GM19324 (cell line): Measurements from ENCODE around the gene HDGF.

Experiments
- ATAC-seq: cut with Tn5 transposase; IDR thresholded peaks from one replicate; pipeline ENCODE4 v1.9.1; 2021; ENCODE audit warnings: mild to moderate bottlenecking, moderate library complexity; ENCODE audit not compliant: unreplicated experiment, low FRiP score

Gene HDGF

DNA sequence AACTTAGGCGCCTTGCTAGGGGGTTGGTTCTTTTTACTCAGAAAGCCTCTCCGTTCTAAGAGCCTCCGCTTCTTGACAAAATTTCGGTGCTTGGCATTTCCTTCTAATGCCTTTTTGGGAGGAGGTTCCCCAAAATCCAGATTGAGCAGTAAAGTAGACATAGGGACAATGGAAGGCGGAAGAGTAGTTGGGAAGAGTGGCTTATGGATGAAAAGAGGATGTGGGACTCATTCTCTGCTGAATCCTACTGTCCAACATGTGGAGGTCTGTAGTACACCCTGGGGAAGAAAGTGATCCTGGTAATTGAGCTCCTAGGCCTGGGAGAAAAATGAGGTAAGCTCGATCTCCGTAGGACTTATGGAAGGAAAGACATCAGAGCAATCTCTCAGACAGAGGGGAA lies 24.0 kb downstream of the HDGF start:
- no peak for ATAC-seq

GRCh38 chr1:156726549-156727226 lies 24.8 kb downstream of the HDGF start:
- ATAC-seq: no peak

DNA sequence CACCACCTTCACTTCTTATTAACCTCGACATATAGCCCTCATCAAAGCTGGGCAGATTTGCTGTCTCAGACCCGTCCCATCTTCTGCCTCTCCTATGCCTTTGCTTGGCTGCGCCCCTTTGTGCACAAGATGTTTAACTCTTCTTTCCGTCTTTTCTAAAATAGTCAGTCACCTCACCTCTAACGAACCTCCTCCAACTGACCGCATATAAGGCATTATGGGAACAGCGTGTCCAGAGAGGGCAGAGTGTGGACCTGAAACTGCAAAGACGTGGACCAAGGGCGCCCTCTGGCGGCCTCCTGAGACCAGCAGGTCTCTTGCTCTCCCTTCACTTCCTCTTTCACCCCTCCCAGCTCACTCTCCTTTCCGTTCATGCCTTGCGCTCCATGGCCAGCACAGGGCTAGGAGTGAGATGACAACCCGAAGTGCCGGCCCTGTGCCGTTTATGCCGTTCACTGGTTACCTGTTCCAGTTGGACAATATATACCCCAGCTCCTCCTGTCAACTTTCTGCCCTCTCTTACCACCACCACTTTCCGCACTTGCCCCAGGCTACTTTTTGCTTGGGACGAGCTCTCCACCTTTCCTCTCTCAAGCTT lies 25.7 kb downstream of the HDGF start:
- ATAC-seq: peak; percentile 26

DNA sequence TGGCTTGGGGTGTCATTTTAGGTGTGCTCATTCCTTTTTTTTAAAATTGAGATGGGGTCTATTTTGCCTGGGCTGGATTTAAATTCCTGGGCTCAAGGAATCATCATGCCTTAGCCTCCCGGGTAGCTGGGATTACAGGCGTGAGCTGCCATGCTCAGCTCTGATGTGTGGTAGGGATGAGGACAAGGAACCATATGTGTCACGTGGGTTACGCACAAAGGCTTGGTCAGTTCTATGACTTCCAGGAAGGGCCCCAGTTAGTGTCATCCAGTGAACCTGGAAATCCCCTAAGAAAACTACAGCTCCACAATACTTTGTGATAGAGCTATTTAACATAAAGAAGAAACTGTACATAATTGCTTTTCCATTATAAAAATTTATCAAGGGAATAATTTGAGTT lies 29.9 kb downstream of the HDGF start:
- no peak for ATAC-seq

GRCh38 chr1:156721131-156721530 lies 30.3 kb downstream of the HDGF start:
- ATAC-seq: no peak

DNA sequence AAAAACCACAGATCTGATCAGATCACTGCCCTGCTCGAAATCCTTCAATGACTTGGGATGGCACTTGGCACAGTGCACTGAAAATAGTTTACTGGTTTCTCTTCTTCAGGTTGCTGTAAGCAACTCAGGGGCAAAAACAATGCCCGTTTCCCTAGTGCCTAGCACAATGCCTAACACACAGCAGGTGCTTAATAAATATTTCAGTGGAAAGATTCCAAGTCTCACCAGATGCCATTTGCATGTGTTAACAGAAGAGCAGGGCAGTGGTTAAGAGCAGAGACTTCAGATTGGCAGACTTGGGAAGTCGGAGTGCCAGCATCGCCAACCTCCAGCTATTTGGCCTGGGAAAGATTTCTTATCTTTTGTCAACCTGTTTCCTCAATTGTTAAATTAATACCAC lies 34.1 kb downstream of the HDGF start:
- no peak for ATAC-seq

DNA sequence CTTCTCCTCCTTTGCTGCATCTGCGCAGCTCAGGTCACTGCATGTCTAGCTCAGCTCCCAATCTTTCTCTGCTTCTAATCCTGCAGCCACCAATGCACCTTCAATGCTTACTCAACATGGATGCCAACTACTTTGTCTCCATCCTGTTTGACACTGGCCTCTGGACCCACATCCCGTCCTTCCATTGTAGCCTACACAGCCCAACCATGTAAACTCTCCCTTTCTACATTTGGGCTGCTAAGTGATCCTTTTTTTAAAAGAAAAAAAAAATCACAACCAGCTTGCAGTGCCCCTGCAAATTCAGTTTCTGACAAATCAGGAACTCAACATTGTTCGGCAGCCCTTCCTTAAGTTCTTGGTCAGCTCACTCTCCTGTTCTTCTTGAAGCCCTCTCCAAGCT lies 36.6 kb downstream of the HDGF start:
- ATAC-seq: no peak

DNA sequence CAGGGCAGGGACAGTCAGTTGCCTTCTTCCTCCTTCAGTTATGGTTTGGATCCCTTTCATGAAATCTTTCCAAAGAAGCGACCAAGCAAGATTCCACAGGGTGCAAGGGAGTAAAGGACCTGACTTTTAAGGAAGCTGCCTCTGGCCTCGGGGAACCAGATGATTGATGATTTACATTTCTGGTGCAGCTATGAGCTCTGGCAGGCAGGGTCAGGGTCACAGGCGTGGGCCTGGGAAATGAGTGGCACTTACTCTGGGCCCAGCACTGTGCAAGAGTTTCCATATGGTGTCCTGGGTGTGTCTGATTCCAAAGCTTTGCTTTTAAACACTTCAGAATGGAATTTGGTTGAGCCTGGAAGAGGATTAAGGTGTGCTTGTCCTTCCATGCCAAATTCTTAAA lies 38.8 kb downstream of the HDGF start:
- ATAC-seq: no peak

DNA sequence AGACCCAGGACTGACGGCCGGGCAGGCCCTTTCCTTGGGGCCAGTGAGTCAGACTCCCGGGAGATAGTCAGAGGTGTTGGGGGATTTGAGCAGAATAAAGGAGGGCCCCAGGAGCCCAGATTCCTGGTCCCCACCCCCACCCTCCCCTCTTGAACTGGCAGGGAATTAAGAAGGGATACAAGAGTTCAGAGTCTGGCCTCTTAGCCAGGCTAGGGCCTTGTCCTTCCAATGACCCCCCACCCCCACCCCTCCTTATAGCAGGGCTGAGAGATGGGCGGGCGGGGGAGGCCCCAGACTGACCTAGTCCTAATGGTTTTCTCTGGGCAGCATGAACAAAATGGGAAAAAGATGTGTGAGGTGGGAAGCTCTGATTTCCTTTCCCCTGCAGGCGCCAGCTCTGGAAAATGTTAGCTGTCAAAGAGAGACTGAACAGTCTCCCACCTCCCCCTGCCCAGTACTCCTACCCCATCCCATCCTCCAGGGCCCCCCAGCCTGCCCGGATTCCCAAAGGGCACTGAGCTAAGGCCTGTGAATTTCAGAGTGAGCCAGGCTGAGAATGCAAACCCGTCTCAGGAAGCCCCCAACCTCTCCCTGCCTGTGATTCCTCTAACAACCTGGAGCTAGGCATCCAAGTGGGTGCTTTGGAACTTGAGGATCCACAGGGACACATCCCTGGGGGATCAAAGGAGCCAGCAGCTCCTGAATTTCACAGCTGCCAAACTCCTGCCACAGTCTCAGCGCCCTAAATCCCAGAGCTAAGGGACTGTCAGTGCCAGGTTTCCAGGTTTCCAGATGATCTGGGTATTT lies 40.3 kb downstream of the HDGF start:
- no peak for ATAC-seq

DNA sequence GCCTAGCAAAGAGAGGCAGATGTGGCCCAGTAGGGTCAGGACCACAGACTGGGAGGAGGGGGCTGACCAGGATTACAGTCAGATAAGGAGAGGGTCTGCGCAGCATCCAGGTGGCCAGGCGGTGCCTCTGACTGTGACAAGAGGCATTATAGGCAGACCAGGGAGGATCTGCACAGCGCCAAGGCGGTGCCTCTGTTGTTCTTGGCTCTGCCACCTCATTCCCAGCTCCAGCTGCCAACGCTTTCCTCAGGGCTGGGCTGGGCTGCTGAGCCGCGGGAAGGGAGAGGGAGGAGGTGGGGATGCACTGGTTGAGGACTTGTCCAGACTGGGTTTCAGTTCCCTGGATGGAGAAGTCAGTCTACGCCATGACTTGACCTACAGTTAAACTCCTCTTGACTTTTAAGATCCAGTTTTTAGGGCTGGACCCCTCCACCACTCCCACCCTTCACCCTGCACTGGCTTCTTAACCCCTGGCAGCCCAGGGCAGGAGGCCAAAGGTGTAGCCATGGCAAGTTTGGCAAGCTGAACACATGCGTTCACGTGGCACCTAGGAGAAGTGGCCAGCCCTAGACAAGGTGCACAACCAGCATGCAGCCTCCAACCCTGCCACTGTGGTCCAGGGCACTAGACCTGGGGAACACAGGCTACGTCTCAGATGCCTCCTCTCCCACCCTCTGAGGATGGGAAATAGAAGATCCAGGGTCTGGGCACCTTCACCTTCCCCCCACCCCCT lies 41.6 kb downstream of the HDGF start:
- no peak for ATAC-seq

- ATAC-seq: no peak
Measured at GRCh38 chr1:156709031-156709430, 42.4 kb downstream of the HDGF start.

GRCh38 chr1:156708218-156708661 lies 43.2 kb downstream of the HDGF start:
- no peak for ATAC-seq

DNA sequence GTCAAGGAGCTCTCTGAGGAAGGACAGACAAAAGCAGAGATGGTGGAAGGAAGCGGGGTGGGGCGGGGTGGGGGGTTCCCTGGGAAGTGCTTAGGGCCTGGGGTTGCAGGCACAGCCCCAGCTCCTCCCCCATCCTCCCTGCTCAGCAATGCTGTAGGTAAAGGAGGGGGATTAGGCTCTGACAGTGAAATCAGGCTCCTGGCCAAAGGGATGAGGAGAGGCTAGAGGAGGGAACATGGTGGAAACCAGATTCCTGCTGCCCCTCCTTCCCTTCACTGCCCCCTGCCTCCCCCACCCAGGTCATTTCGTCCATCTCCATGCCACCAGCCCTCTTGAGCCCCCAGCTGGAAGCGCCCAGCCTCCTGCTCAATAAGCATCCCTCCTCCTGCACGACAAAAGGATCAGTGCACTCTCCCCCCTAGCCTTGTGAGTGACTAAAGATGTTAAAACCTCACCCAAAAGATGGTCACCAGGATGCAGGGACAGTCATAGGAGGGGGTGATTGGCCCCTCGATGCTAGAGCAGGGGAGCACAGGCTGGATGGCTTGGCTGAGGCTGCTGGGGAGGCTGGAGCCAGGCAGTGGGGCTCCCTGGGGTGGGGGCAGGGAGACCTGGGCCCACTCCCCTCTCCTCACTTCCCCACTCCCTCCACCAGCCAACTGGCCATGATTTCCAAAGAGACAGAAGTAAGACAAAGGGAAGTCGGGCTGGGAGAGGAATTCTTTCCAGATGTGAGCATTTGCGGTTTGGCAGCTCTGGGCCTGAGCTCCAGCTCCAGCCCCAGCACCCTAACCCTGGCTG lies 43.9 kb downstream of the HDGF start:
- no peak for ATAC-seq

- ATAC-seq: no peak
Measured at GRCh38 chr1:156706657-156707416, 44.6 kb downstream of the HDGF start.

DNA sequence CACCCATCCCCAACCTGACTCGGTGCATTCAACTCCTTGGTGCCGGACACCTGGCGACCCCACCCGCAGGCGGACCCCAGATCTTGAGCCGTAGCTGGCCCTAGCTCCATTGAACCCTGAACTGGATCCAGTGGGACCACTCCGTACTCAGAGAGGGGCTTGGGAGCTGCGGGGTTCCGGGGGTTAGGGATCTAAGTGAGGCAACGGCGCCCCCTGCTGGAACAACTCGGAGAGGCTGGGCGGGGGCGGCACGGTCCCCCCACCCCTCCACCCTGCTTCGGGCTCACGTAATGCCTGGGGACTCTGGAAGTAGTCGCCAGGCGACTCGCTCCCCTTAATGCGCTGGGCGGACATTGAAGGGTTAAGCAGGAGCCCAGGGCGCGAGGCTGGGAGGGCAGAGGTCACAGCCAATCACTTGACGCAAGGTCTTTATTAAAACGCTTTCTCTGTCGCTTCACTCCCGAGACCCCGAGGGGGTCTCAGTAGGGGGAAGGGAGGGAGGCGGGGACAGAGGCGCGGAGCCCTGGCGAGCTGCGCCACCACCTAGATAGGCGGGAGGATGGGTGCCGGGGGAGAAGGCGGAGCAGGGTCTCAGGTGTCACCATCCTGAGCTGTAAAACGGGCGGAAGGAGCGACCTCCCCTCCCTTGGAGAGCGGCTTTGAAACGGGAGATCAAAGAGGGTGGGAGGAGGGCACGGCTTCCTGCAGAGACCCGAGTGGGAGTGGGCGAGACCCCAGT lies 45.4 kb downstream of the HDGF start:
- ATAC-seq: no peak

DNA sequence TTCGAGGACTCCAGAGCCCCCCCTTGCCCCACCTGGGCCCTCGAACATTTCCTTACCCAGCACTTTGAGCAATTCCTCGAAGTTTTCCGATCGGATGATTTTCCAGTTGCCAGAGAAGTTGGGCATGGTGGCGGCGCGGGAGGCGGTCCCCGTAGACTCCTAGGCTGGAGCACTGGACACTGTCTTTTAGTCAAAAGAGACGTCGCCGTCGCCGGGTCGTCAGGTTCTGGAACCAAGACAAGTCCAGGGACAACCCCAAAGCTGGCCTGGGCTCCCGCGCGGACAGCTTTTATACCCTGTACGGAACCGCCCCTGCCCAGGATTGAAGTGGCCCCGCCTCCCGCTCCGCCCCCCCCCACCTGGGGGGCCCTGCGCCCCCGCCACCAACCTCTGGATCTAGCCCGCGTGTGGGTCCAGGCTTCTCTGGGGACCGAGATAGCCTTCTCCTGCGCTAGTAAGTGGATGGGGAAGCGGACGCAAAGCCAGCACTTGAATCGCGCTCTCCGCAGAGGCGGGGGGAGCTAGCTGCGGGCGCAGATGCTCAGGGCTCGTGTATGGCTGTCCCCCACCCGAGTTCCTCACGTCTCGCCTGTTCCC lies 46.1 kb downstream of the HDGF start, which contains the start of gene CRABP2:
Gene CRABP2 (minus strand): TSS at position 263 of the 597 bp plus-strand sequence. CDS start 137 bp downstream, at position 126.
- no peak for ATAC-seq

DNA sequence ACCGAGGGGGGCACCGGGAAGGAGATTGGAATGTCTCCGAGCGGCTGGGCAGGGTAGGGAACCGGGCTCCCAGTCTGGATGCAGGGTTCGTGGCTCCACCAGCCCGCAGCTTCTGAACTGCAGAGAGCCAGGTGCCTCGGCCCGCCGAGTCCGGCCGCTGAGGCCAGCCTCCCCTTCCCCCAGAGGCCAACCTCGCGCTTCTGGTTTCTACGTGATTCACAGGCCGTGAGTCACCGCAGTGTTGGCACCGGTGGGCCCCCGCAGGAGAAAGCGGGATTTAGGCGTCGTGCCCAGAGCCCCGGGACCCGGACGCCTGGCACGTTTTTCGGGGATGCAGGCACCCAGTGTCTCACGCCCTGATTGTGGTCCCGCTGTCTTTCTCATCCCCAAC lies 46.5 kb downstream of the HDGF start:
- ATAC-seq: no peak

DNA sequence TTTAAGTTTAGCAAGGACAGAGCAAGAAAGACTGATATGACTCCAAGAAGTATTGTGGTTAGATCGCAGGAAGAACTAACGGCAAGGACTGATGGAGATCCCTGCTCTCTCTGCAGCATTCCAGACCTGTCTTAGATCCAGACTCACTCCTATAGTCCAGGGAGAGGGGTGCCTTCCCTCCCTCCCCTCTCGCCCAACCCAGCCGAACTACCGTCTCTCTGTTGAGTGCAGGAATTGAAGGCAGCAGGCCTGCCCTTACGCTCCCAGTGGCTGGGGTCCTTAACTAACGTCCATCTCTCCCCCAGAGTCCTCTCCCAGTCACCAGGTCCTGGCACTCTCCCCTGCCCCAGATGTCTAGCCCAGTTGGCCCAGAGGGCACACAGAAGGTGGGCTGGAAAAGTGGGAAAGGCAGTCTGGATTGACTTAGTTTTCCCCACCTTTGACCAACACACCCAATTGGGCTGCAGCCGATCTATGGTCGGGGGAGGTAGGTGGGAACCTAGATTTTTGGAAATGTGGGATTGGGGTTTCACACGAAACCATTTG lies 47.2 kb downstream of the HDGF start:
- no peak for ATAC-seq
